Measurements from ENCODE around the gene GNAQ. TPM values are rescaled to one million over a fixed set of nuclear protein-coding genes. Genes with fewer than 3 reads are reported as not detected.

The GNAQ gene
- total and polyA plus RNA-seq, 2 of the 13 experiments (the other 11 are each of a cell fraction or from before 2014, with no cell fraction given), result 16.5 to 17.7 TPM

- FAIRE-seq (no peak), DNase-seq (ENCODE audit: low spot score) (no peak), ATAC-seq (no peak)
- no peak overlapping the region for H3K4me2 ChIP-seq (ENCODE audit: low read depth, low read length)
- WGBS (ENCODE audit: low lambda C conversion rate), result 96% methylated on average over 2 of the region's 2 CpGs
- H3K79me2 ChIP-seq (ENCODE audit: insufficient read depth, low read length), result no peaks in the 10 kb centered on the region
- TF ChIP-seq ZNF724P (CRISPR knock-in tag; IDR thresholded peaks at IDR 0.05; ENCODE audit: borderline replicate concordance) (no peak), KLF9 (CRISPR knock-in tag; IDR thresholded peaks at IDR 0.05; ENCODE audit: low read depth) (no peak), ZUFSP (CRISPR knock-in tag; IDR thresholded peaks at IDR 0.05; ENCODE audit: borderline replicate concordance) (no peak), MIER3 (CRISPR knock-in tag; IDR thresholded peaks at IDR 0.05; ENCODE audit: borderline replicate concordance) (no peak), RCOR2 (CRISPR knock-in tag; IDR thresholded peaks at IDR 0.05) (no peak), ZNF121 (CRISPR knock-in tag; IDR thresholded peaks at IDR 0.05) (no peak), TFDP2 (CRISPR knock-in tag; IDR thresholded peaks at IDR 0.05) (no peak), MAF1 (CRISPR knock-in tag; IDR thresholded peaks at IDR 0.05; ENCODE audit: borderline replicate concordance) (no peak), ZFP90 (CRISPR knock-in tag; IDR thresholded peaks at IDR 0.05; ENCODE audit: borderline replicate concordance) (no peak), PHF21A (CRISPR knock-in tag; IDR thresholded peaks at IDR 0.05) (no peak), ZNF646 (CRISPR knock-in tag; IDR thresholded peaks at IDR 0.05) (no peak)
- H2AFZ ChIP-seq (ENCODE audit: low read length), result no peak overlapping the region
- no peaks in the 10 kb centered on the region; a peak in 1 of 5 replicates for H3K36me3 ChIP-seq (replicated peaks in 1 of 2; ENCODE audit: control insufficient read depth in 1 of 2, insufficient read depth in 2 of 2, low read length in 2 of 2)
- ChIA-PET POLR2A (no interaction called here), CTCF (ENCODE audit: low intra/inter-chr PET ratio, low total read pairs) (no interaction called here)
- intact Hi-C loops (cut with micrococcal nuclease; ENCODE audit: unreplicated experiment), result no loop called here
- BruUV-seq (replicated peaks), result no TSS peak
- no peak overlapping the region for H3K4me3 ChIP-seq (replicated peaks in 1 of 3; ENCODE audit: insufficient read depth in 1 of 3, low read depth in 2 of 3, low read length in 3 of 3)
- no peak overlapping the region for H3K27ac ChIP-seq (ENCODE audit: extremely low read length, insufficient read depth, low read length)
- no peaks in the 10 kb centered on the region for H4K20me1 ChIP-seq (ENCODE audit: insufficient read depth, low read length)
- in situ Hi-C loops (cut with HindIII; ENCODE audit: extremely low pct_ligation_motif_present, low pct_unique_long_range_greater_than_20kb), result no loop called here
- no peaks in the 10 kb centered on the region for H3K27me3 ChIP-seq (ENCODE audit: control insufficient read depth in 1 of 2, insufficient read depth in 2 of 2, low read length in 2 of 2)
- no peaks in the 10 kb centered on the region for H3K4me1 ChIP-seq (ENCODE audit: insufficient read depth, low read length)
- H3K9me3 ChIP-seq (ENCODE audit: low read length), result no peaks in the 10 kb centered on the region
- no peak overlapping the region for H3K9ac ChIP-seq (ENCODE audit: insufficient read depth, low read depth, low read length)
Measured at GRCh38 chr9:77911928-77912327, 119.7 kb downstream of the GNAQ start.

All from HepG2 (cell line).